K562 (cell line): ENCODE measurements around the gene SORBS2. TPM values are rescaled to one million over a fixed set of nuclear protein-coding genes. Genes with fewer than 3 reads are reported as not detected.

ENCODE experiments used
- ATAC-seq: fragments of 200-7000 bp; cut with Tn5 transposase; 3 replicates; pipeline ENCODE4 v1.9.1; 2020; ENCODE audit warnings: moderate library complexity
- BruUV-seq: library from RNA; stranded (reverse); fragments of 400-500 nt; replicated peaks from 2 replicates; lab custom pipeline; 2021; lab: Mats Ljungman, UMichigan
- CTCF ChIA-PET: fragments of 300-600 bp; formaldehyde crosslinking; extraction: SDS; loops from one replicate; lab custom pipeline; 2021; ENCODE audit warnings: low intra/inter-chr PET ratio; lab: Yijun Ruan, JAX
- POLR2A ChIA-PET: fragments of 300-600, 350-650 bp; sonication (Branson Sonifier 250); formaldehyde crosslinking; extraction: SDS; loops from one replicate; lab custom pipeline; 2021; ENCODE audit warnings: antibody characterized with exemption, inconsistent platforms; lab: Yijun Ruan, JAX
- DNase-seq, 4 experiments: peaks; one replicate each; pipeline versions ENCODE4 v3.0.0 to v3.0.0-alpha.2; 2011 to 2018; ENCODE audit warnings: low spot score in 3 of 4, mixed read lengths in 3 of 4; ENCODE audit errors: extremely low read depth in 1 of 4
- FAIRE-seq: peaks from 2 replicates; lab custom pipeline; 2011; peaks lifted over from hg19 to GRCh38; lab: Jason Lieb, UNC
- H2AFZ ChIP-seq: 2 replicates; pipeline ENCODE4 v1.6.0; 2011; ENCODE audit warnings: low read depth, low read length, control low read depth, inconsistent platforms
- H3K27ac ChIP-seq: fragments of 200-600 bp; 3 replicates; pipeline ENCODE4 v1.8.0; 2011; ENCODE audit warnings: low read depth, mild to moderate bottlenecking, control low read depth, inconsistent platforms, low read length, moderate library complexity, mixed read lengths; ENCODE audit errors: extremely low read depth
- H3K27me3 ChIP-seq, 2 experiments: fragments of 300-600 bp in 1 of 2; 2 replicates in 1 of 2; 3 replicates in 1 of 2; pipeline versions ENCODE4 v1.6.0 to v1.8.0; 2011; ENCODE audit warnings: inconsistent platforms in 2 of 2, low read length in 2 of 2, mild to moderate bottlenecking in 1 of 2, mixed read lengths in 1 of 2, moderate library complexity in 1 of 2; ENCODE audit not compliant: control insufficient read depth in 2 of 2, insufficient read depth in 2 of 2
- H3K36me3 ChIP-seq: fragments of 300-600 bp; 3 replicates; pipeline ENCODE4 v1.8.0; 2011; ENCODE audit warnings: mild to moderate bottlenecking, low read length, inconsistent platforms; ENCODE audit not compliant: control insufficient read depth, insufficient read depth
- H3K4me1 ChIP-seq, 2 experiments: fragments of 200-600 bp in 1 of 2; replicated peaks in 1 of 2; 2 replicates in 1 of 2; 3 replicates in 1 of 2; pipeline versions ENCODE4 v1.5.1 to v1.8.0; 2011; ENCODE audit warnings: inconsistent platforms in 2 of 2, low read length in 2 of 2, mild to moderate bottlenecking in 1 of 2, mixed read lengths in 1 of 2, moderate library complexity in 1 of 2; ENCODE audit not compliant: control insufficient read depth in 2 of 2, insufficient read depth in 2 of 2
- H3K4me2 ChIP-seq: 2 replicates; pipeline ENCODE4 v1.6.1; 2011; ENCODE audit warnings: low read length, control low read depth, inconsistent platforms, mixed read lengths; ENCODE audit not compliant: insufficient read depth
- H3K4me3 ChIP-seq: fragments of 200-600 bp; sonication (generic), shearing (Covaris generic); 2 replicates; pipeline ENCODE4 v1.5.1; 2016; ENCODE audit warnings: control low read depth, inconsistent platforms
- H3K79me2 ChIP-seq: fragments of 200-600 bp; 3 replicates; pipeline ENCODE4 v1.8.0; 2011; ENCODE audit warnings: low read length, inconsistent platforms; ENCODE audit not compliant: control insufficient read depth, insufficient read depth
- H3K9ac ChIP-seq, 2 experiments: 2 replicates each; pipeline versions ENCODE4 v1.6.0 to v1.6.1; 2011; ENCODE audit warnings: low read depth in 2 of 2, low read length in 2 of 2, control low read depth in 1 of 2, inconsistent platforms in 1 of 2, mild to moderate bottlenecking in 1 of 2, mixed read lengths in 1 of 2; ENCODE audit not compliant: insufficient read depth in 1 of 2
- H3K9me1 ChIP-seq: one replicate; pipeline ENCODE4 v1.6.0; 2011; ENCODE audit warnings: inconsistent platforms, mild to moderate bottlenecking, low read length, moderate library complexity; ENCODE audit not compliant: control insufficient read depth, insufficient read depth
- H3K9me3 ChIP-seq: replicated peaks from 2 replicates; pipeline ENCODE4 v1.5.1; 2011; ENCODE audit warnings: low read depth, low read length, inconsistent platforms; ENCODE audit not compliant: control insufficient read depth, insufficient read depth
- H4K20me1 ChIP-seq: replicated peaks from 2 replicates; pipeline ENCODE4 v1.6.1; 2011; ENCODE audit warnings: low read length, inconsistent platforms, mixed read lengths; ENCODE audit not compliant: control insufficient read depth, insufficient read depth
- HNRNPLL ChIP-seq: fragments of 200-400 bp; formaldehyde crosslinking; IDR thresholded peaks from 2 replicates; pipeline ENCODE4 v1.6.1; 2017; ENCODE audit warnings: low read length, low read depth, mild to moderate bottlenecking; ENCODE audit not compliant: poor library complexity, severe bottlenecking
- MCM2 ChIP-seq: fragments of 450-650 bp; IDR thresholded peaks from 2 replicates; pipeline ENCODE4 v1.6.1; 2017; ENCODE audit warnings: low read depth, mild to moderate bottlenecking
- THRB ChIP-seq: fragments of 450-650 bp; formaldehyde crosslinking; conservative IDR thresholded peaks from 2 replicates; pipeline ENCODE4 v1.4.0; 2022; ENCODE audit warnings: mild to moderate bottlenecking, missing genetic modification characterization
- ZNF696 ChIP-seq: fragments of 250-450 bp; sonication (Bioruptor Pico); conservative IDR thresholded peaks from 2 replicates; pipeline ENCODE4 v1.4.0; 2020; ENCODE audit warnings: mild to moderate bottlenecking, moderate library complexity
- ZNF79 ChIP-seq: fragments of 250-450 bp; sonication (Bioruptor Pico); IDR thresholded peaks from 2 replicates; pipeline ENCODE4 v1.4.0; 2020; ENCODE audit warnings: low read depth, mild to moderate bottlenecking, moderate library complexity
- WGBS: fragments of 100-300 bp; shearing (Covaris generic); methylation state at CpG from one replicate; pipeline ENCODE4 v1.1.6; 2016; ENCODE audit warnings: low coverage, mixed read lengths; ENCODE audit not compliant: insufficient coverage; ENCODE audit errors: missing lambda C conversion rate; 5-methylcytosine and 5-hydroxymethylcytosine counted together
- in situ Hi-C: fragments of 300-500 bp; cut with MboI; formaldehyde crosslinking; loops from 4 replicates; pipeline ENCODE4 v1.15.0; 2018; ENCODE audit warnings: inconsistent platforms, mixed read lengths
- intact Hi-C: fragments of 100-400 bp; cut with micrococcal nuclease; formaldehyde crosslinking; loops from 2 replicates; pipeline ENCODE4 v1.14.2; 2022
- polyA plus RNA-seq, 8 experiments: library from polyadenylated mRNA; depleted of rRNA in 4 of 8; stranded (reverse) in 5 of 8; unstranded in 3 of 8; fragments of >200 nt; fragmentation: Nextera tagmentation in 2 of 8; fragmentation: Illumina TruSeq in 1 of 8; extraction: Ambion mirVana in 2 of 8; extraction: Trizol in 1 of 8; gene quantifications; 2 replicates each; pipeline versions ENCODE4 v1.2.1 to v1.2.3, GENCODE V29; 2011 to 2014; ENCODE audit warnings: inconsistent platforms in 1 of 8, missing spikeins in 1 of 8
- total RNA-seq, 7 experiments: library from RNA; depleted of rRNA in 6 of 7; stranded (reverse); fragments of >200 nt in 6 of 7; fragmentation: Illumina TruSeq in 2 of 7; extraction: Trizol in 2 of 7; gene quantifications; 2 replicates each; pipeline versions ENCODE4 v1.2.1 to v1.2.3, GENCODE V29; 2011 to 2021; ENCODE audit warnings: low replicate concordance in 1 of 7

Gene SORBS2
- total and polyA plus RNA-seq, 9 of the 15 experiments (the other 6 are each of a cell fraction or from before 2014, with no cell fraction given): 0.29 TPM; not detected in 8

GRCh38 chr4:185683222-185683621 lies 128.8 kb downstream of the SORBS2 start:
- no peak overlapping the region for H3K4me2 ChIP-seq
- no TSS peak for BruUV-seq
- H2AFZ ChIP-seq: no peak overlapping the region
- no peaks in the 10 kb centered on the region for H4K20me1 ChIP-seq
- no peaks in the 10 kb centered on the region for H3K9me1 ChIP-seq
- CTCF ChIA-PET: no interaction called here
- H3K4me1 ChIP-seq: no peaks in the 10 kb centered on the region
- POLR2A ChIA-PET: interaction anchor here (0.7 kb wide), 1 partner anchor 305 kb away, joined by 4 read pairs; no protein-coding TSS in a partner anchor
- H3K27me3 ChIP-seq: peaks cover 0 to 4% of the 10 kb centered on the region in 2 experiments; a peak in 3 of 5 replicates
- H3K9me3 ChIP-seq: no peaks in the 10 kb centered on the region
- TF ChIP-seq ZNF696 (CRISPR knock-in tag) (no peak), MCM2 (no peak), HNRNPLL (no peak), ZNF79 (CRISPR knock-in tag) (no peak), THRB (no peak)
- H3K9ac ChIP-seq: no peak overlapping the region
- H3K27ac ChIP-seq: no peak overlapping the region
- no peak for DNase-seq
- no peak for ATAC-seq
- no peaks in the 10 kb centered on the region for H3K79me2 ChIP-seq
- WGBS: 2% methylated on average over 10 of the region's 10 CpGs
- no peak for FAIRE-seq
- intact Hi-C loops (no loop called here), in situ Hi-C loops (no loop called here)
- H3K4me3 ChIP-seq: no peak overlapping the region
- H3K36me3 ChIP-seq: no peaks in the 10 kb centered on the region
